HG03439 (cell line): ENCODE data around the gene PACC1.

Source experiments
- ATAC-seq: cut with Tn5 transposase; IDR thresholded peaks from one replicate; pipeline ENCODE4 v1.9.1; 2021; ENCODE audit warnings: mild to moderate bottlenecking, moderate library complexity; ENCODE audit not compliant: unreplicated experiment

The PACC1 gene

DNA sequence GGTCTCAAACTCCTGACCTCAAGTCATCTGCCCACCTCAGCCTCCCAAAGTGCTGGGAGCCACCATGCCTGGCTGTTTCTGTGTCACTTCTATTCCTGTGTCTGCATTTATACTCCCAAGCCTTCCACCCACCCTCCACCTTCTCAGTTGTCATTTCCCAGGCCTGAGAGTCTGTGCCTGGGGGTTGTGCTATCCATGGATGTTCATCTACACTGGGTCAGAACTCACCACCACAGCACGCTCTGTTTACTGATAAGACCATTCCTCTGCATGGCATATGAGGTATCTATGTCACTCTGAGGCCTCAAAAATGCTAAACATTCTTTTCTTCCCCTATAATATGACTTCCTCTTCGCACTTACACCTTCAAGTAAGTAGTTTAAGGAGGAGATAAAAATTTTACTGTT lies 24.1 kb upstream of the PACC1 start:
- ATAC-seq = no peak

DNA sequence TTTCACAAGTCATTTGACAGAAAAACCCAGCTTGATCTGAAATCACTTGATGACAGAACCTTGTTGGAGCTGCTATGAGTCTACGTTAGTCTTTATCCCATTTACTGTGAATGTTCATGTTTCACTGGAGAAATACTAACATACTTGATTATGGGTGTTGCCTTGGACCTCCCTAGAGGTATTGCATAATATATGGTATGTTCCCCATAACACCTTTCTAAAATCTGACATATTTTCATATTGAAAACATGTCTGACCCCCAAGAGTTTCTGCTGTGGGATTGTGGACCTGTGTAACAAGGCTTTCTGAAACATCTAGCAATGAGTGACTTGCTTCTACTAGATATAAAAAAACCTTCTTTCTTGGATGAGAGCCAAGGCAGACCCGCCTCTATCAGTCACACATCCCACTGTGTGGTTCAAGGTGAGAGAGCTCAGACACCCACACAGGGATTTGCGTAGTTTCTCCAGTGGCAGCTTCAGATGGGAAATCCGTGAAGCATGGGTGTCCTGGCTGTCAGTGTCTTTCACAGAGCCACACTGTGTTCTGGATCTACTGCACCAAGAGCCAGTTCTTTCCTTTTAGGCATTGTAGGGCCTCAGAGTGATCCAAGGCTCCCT lies 22.6 kb upstream of the PACC1 start:
- ATAC-seq = no peak

DNA sequence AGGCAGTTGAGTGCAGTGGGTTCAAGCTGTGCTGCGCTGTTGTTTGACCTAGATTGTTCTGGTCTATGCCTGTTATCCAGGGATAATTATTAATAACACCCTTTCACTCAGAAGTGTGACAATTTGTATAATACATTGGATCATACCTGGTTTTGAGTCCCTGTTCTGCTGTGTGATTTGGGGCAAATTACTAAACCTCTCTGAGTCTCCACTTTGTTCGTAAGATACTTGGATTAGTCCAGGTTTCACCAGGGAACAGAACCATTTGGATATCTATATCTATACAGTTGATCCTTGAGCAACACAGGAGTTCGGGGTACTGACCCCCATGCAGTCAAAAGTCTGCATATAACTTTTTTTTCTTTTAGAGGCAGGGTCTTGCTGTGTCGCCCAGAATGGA lies 20.3 kb upstream of the PACC1 start:
- ATAC-seq = no peak

DNA sequence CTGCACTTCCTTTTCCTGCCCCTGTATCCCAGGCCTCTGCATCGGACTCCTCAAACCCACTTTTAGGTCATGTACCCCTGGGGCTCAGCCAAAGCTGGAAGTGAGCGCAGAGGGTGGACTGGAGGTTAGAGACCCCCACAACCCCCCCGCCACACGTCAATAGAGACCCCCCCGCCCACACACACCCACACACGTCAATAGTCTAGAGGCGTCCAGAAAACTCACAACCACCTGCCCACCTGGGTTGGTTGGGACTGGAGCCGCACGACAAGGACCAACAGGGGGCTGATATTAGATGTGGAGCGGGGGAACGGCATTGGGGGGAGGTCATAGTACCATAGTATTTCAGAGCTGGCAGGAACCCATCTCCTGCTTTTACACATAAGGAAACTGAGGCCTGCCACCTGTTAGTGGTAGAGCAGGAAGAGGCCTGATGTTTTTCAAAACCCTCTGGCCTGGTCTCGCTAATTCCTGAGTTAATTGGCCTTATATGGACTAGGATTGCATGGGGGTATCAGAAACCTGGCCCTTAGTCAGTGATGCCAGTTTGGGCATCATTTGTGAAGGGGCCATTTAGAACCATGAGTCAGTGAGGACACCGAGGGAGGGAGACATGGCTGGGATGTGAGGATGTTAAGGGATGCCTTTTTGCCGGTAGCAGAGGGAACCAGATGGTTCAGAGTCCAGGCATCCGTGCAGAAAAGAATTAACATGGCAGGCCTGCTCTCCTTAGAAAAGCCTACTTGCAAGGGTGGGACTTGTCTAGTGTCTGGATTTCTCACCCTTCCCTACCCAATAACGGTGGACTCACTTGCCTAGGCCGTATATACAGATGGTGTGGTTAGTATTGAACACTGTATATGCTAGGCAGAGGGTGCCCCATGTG lies 19.1 kb upstream of the PACC1 start:
- ATAC-seq = no peak

- peak; percentile 95 for ATAC-seq
Measured at GRCh38 chr1:212432661-212433576, 18.2 kb upstream of the PACC1 start, which contains the start of gene NENF. Gene NENF (plus strand): TSS chr1:212432920. CDS start chr1:212432944, 24 bp downstream.

GRCh38 chr1:212432272-212432660 lies 17.6 kb upstream of the PACC1 start:
- no peak for ATAC-seq

GRCh38 chr1:212431644-212432043 lies 17.0 kb upstream of the PACC1 start:
- ATAC-seq = no peak

GRCh38 chr1:212430955-212431394 lies 16.3 kb upstream of the PACC1 start:
- no peak for ATAC-seq

DNA sequence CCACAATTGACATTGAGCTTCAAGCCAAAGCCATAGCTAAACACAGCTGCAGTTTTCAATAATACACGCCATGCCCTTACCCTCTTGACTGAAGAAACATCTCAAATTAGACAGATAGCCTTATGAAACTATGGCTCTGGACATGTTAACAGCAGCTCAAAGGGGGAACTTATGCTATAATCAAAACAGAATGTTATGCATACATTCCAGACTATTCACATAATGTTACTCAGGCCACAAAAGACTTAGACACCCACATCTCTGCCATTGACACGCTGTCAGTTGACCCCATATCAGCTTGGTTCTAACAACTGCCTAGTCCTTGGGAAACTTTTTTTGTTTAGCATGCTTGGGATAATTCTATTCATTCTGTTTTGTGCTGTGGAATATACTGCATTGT lies 15.7 kb upstream of the PACC1 start:
- ATAC-seq = no peak

DNA sequence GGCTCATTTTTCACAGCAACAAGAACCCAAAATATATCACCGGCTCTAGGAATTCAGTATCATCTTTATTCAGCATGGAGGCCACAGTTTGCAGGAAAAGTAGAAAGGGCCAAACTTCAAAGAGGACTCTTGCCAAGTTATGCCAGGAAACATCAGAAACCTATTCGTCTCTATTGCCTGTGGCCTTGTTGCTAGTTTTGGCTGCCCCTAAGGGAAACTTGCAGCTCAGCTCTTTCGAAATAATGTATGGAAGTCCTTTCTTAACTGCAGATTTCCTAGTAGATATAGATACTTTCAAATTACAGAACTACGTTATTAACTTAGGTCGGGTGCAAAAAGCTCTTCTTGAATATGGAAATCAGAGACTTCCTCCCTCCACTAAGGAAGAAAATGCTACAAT lies 13.8 kb upstream of the PACC1 start:
- ATAC-seq = no peak

DNA sequence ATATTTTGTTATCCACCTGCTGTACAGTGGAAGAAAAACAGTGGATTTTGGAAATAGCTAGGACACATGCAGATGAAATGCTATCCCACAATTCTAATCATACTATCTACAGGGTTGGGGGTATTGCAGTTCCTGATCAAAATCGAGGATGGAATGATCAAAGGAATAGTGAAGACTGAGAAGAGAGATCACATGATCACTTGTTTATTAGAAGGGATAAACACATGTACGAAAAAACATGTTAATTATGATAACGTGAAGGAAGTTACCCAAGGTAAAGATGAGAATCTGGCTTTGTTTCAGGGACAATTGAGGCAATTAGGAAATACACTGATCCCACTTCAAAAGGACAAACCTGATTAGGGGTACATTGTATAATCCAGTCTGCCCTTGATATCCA lies 9.2 kb upstream of the PACC1 start:
- ATAC-seq = no peak

- ATAC-seq = no peak
Measured at GRCh38 chr1:212421165-212421564, 6.5 kb upstream of the PACC1 start.

- no peak for ATAC-seq
Measured at GRCh38 chr1:212415107-212415841, 588 bp upstream of the PACC1 start.

DNA sequence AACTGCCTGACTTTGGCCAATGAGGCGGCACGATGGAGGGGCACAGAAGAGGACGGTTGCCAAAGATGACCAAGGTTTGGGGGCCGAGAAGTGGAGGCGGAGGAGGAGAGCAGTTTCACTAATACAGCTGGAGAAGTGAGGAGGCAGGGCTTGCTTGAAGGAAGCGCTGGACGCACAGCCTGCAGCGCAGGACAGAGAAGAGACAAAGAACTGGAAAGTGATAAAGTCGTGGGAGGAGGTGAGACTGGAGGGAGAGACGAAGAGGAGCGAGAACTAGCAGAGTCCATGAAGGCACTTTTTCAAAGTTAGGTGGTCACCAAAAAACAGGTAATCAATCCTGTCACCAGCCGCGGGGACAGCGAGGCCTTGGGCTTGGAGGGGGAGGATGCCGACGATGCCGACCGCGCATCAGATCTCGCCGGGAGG lies 771 bp downstream of the PACC1 start:
- peak; percentile 15 for ATAC-seq

DNA sequence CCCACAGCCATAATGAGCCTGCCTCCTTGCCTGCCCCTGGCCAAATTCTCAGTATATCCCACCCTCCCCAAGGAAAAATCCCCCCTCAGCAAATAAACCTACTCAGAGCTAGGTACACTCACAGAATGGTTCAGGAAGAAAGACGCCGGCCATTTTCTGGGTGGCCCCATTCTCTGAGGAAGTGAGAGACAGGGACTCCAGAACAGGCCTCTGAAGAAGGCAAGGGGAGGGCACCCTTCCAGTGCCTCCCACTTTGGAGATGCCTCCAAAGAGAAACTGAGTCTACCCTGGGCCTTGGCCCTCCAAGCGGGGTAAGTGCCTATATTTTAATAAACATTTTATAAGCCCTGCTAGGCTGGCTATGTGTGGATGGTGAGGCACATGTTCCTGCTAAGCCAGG lies 2.3 kb downstream of the PACC1 start:
- ATAC-seq = no peak

- ATAC-seq = no peak
Measured at GRCh38 chr1:212410231-212410820, 4.4 kb downstream of the PACC1 start.

- no peak for ATAC-seq
Measured at GRCh38 chr1:212402666-212403321, 11.9 kb downstream of the PACC1 start.

- ATAC-seq = no peak
Measured at GRCh38 chr1:212401838-212402582, 12.7 kb downstream of the PACC1 start.

DNA sequence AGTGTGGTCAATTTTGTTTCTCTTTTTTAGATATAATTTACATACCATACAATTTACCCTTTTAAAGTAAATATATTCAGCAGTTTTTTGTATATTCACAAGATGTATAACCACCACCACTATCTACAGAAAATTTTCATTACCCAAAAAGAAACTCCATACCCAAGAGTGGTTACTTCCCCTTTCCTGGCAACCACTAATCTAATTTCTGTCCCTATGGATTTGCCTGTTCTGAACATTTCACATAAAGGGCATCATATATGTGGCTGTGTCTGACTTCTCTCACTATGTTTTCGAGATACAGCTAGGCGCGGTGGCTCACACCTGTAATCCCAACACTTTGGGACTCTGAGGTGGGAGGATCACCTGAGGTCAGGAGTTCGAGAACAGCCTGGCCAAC lies 13.6 kb downstream of the PACC1 start:
- no peak for ATAC-seq
